H1 (cell line): Measurements from ENCODE around the gene CACNG5.

Experiments
- HDAC6 ChIP-seq: IDR thresholded peaks from one replicate; pipeline ENCODE4 v1.7.1; 2012; ENCODE audit warnings: low read depth, mild to moderate bottlenecking, inconsistent platforms, low read length, moderate library complexity
- PHF8 ChIP-seq: fragments of 200-600 bp; sonication (generic); conservative IDR thresholded peaks from 2 replicates; pipeline ENCODE4 v1.7.1; 2012; ENCODE audit warnings: low read depth, mild to moderate bottlenecking, inconsistent platforms, low read length, moderate library complexity
- SP2 ChIP-seq: IDR thresholded peaks from 2 replicates; pipeline ENCODE4 v1.6.1; 2012; ENCODE audit warnings: mild to moderate bottlenecking, low read length, inconsistent platforms
- ZNF274 ChIP-seq: IDR thresholded peaks from 2 replicates; pipeline ENCODE4 v1.7.0; 2012; ENCODE audit warnings: low read length, borderline replicate concordance; ENCODE audit errors: extremely low read depth

- TF ChIP-seq HDAC6 = no peak
- no peak for TF ChIP-seq ZNF274
- no peak for TF ChIP-seq SP2
- TF ChIP-seq PHF8 = no peak
These were observed 75.9 kb downstream of the CACNG5 start for GRCh38 chr17:66910651-66911285.
